Coronary artery (tissue), 2 donors: ENCODE data around the gene ZNF512.
"Not testable (repeated sequence)": the region's sequence is repeated elsewhere in the genome, so short reads cannot be mapped to it uniquely, and the experiment has no call there.

ENCODE experiments used
- DNase-seq: peaks from one replicate; pipeline ENCODE4 v3.0.0-alpha.2; 2017; ENCODE audit warnings: low spot score
- H3K27ac ChIP-seq, 2 donors: fragments of 200-600 bp; sonication (generic); one replicate each; pipeline ENCODE4 v1.5.1; 2016 to 2019
- H3K4me3 ChIP-seq: fragments of 200-600 bp; sonication (generic); 2 replicates; pipeline ENCODE4 v1.5.1; 2016; ENCODE audit warnings: mild to moderate bottlenecking, moderate library complexity
- CTCF ChIP-seq: fragments of 200-600 bp; sonication (generic); IDR thresholded peaks from one replicate; pipeline ENCODE4 v1.5.1; 2019; ENCODE audit warnings: antibody characterized with exemption

The ZNF512 gene

GRCh38 chr2:27584597-27584996 lies 1.8 kb downstream of the ZNF512 start:
- peak overlapping the region; percentile 73 for H3K4me3 ChIP-seq
- no peak overlapping the region for H3K27ac ChIP-seq
- DNase-seq, result no peak
- no peak for TF ChIP-seq CTCF

- no peak for DNase-seq
- no peak for TF ChIP-seq CTCF
- H3K4me3 ChIP-seq, result no peak overlapping the region
- H3K27ac ChIP-seq, result no peak overlapping the region
These were observed 4.2 kb downstream of the ZNF512 start for GRCh38 chr2:27587025-27587424.

- H3K27ac ChIP-seq, result no peak overlapping the region
- DNase-seq, result no peak
- no peak for TF ChIP-seq CTCF
- no peak overlapping the region for H3K4me3 ChIP-seq
These were observed 5.5 kb downstream of the ZNF512 start for GRCh38 chr2:27588308-27588707.

- TF ChIP-seq CTCF, result no peak
- no peak overlapping the region for H3K4me3 ChIP-seq
- H3K27ac ChIP-seq, result no peak overlapping the region
- no peak for DNase-seq
These were observed 8.9 kb downstream of the ZNF512 start for GRCh38 chr2:27591745-27592144.

GRCh38 chr2:27593240-27593639 lies 10.4 kb downstream of the ZNF512 start:
- no peak for TF ChIP-seq CTCF
- DNase-seq, result no peak
- Histone ChIP-seq H3K27ac (no peak overlapping the region), H3K4me3 (no peak overlapping the region)

- not testable (repeated sequence) for H3K27ac ChIP-seq
These were observed 11.3 kb downstream of the ZNF512 start for GRCh38 chr2:27594020-27594703.

GRCh38 chr2:27595412-27595811 lies 12.6 kb downstream of the ZNF512 start:
- H3K4me3 ChIP-seq, DNase-seq, H3K27ac ChIP-seq: not testable (repeated sequence)

More at GRCh38 chr2:27594020-27594703, 11.3 kb downstream of the ZNF512 start:
- not testable (repeated sequence) for DNase-seq, H3K4me3 ChIP-seq

- DNase-seq, result no peak
- H3K27ac ChIP-seq, result no peak overlapping the region
- no peak for TF ChIP-seq CTCF
- H3K4me3 ChIP-seq, result no peak overlapping the region
These were observed 13.8 kb downstream of the ZNF512 start for GRCh38 chr2:27596627-27597026.
